ENCODE data around the gene NUDT12.

The NUDT12 gene

GRCh38 chr5:103562453-103563157 is at the start of gene NUDT12:
Gene NUDT12, minus strand, starts transcription at chr5:103562789. Its CDS starts 2,541 bp downstream, at chr5:103560248.
- peak; percentile 14 for DNase-seq (ENCODE audit: low read depth)

- DNase-seq (ENCODE audit: low read depth) = no peak
Measured at GRCh38 chr5:103607346-103607745, 44.8 kb upstream of the NUDT12 start.

GRCh38 chr5:103605277-103605676 is 42.7 kb upstream of the NUDT12 start:
- no peak for DNase-seq (ENCODE audit: low read depth)

GRCh38 chr5:103602438-103602837 is 39.8 kb upstream of the NUDT12 start:
- DNase-seq (ENCODE audit: low read depth) = no peak

GRCh38 chr5:103601314-103601713 is 38.7 kb upstream of the NUDT12 start:
- DNase-seq (ENCODE audit: low read depth) = no peak

GRCh38 chr5:103600086-103600485 is 37.5 kb upstream of the NUDT12 start:
- no peak for DNase-seq (ENCODE audit: low read depth)

GRCh38 chr5:103598997-103599566 is 36.5 kb upstream of the NUDT12 start:
- no peak for DNase-seq (ENCODE audit: low read depth)

GRCh38 chr5:103590221-103590620 is 27.6 kb upstream of the NUDT12 start:
- DNase-seq (ENCODE audit: low read depth) = no peak

- no peak for DNase-seq (ENCODE audit: low read depth)
Measured at GRCh38 chr5:103589776-103590175, 27.2 kb upstream of the NUDT12 start.

- DNase-seq (ENCODE audit: low read depth) = no peak
Measured at GRCh38 chr5:103589357-103589756, 26.8 kb upstream of the NUDT12 start.

GRCh38 chr5:103587185-103587748 is 24.7 kb upstream of the NUDT12 start:
- no peak for DNase-seq (ENCODE audit: low read depth)

- DNase-seq (ENCODE audit: low read depth) = no peak
Measured at GRCh38 chr5:103582364-103582763, 19.8 kb upstream of the NUDT12 start.

- no peak for DNase-seq (ENCODE audit: low read depth)
Measured at GRCh38 chr5:103573411-103573810, 10.8 kb upstream of the NUDT12 start.

GRCh38 chr5:103572454-103572853 is 9.9 kb upstream of the NUDT12 start:
- DNase-seq (ENCODE audit: low read depth) = no peak

- DNase-seq (ENCODE audit: low read depth) = no peak
Measured at GRCh38 chr5:103571730-103572129, 9.1 kb upstream of the NUDT12 start.

- DNase-seq (ENCODE audit: low read depth) = no peak
Measured at GRCh38 chr5:103569313-103570060, 6.9 kb upstream of the NUDT12 start.

GRCh38 chr5:103565719-103566118 is 3.1 kb upstream of the NUDT12 start:
- DNase-seq (ENCODE audit: low read depth) = no peak

- DNase-seq (ENCODE audit: low read depth) = no peak
Measured at GRCh38 chr5:103561685-103562452, 720 bp downstream of the NUDT12 start.

- no peak for DNase-seq (ENCODE audit: low read depth)
Measured at GRCh38 chr5:103560826-103561225, 1.8 kb downstream of the NUDT12 start.

GRCh38 chr5:103546858-103547257 is 15.7 kb downstream of the NUDT12 start:
- no peak for DNase-seq (ENCODE audit: low read depth)

- no peak for DNase-seq (ENCODE audit: low read depth)
Measured at GRCh38 chr5:103542441-103542840, 20.1 kb downstream of the NUDT12 start.

- DNase-seq (ENCODE audit: low read depth) = no peak
Measured at GRCh38 chr5:103541569-103541968, 21.0 kb downstream of the NUDT12 start.
